Panc1 (cell line): ENCODE data around the gene PRAMEF5.
"Not testable (repeated sequence)": the region's sequence is repeated elsewhere in the genome, so short reads cannot be mapped to it uniquely, and the experiment has no call there.

Experiments
- POLR2AphosphoS5 ChIP-seq: IDR thresholded peaks from 2 replicates; pipeline ENCODE4 v1.6.1; 2012; ENCODE audit warnings: mild to moderate bottlenecking, low read depth, low read length, moderate library complexity
- SIN3A ChIP-seq: IDR thresholded peaks from 2 replicates; pipeline ENCODE4 v1.6.1; 2012; ENCODE audit warnings: low read depth, mild to moderate bottlenecking, low read length, moderate library complexity, borderline replicate concordance; ENCODE audit not compliant: insufficient read depth
- TF ChIP-seq, protein P1 (sequence below): fragments of 450-650 bp; IDR thresholded peaks from 2 replicates; pipeline ENCODE4 v1.5.1; 2017; ENCODE audit warnings: mild to moderate bottlenecking
- TF ChIP-seq, protein P2 (sequence below), 2 experiments: IDR thresholded peaks; 2 replicates each; pipeline ENCODE4 v1.6.1; 2011 to 2012; ENCODE audit warnings: low read depth in 2 of 2, control low read depth in 1 of 2, low read length in 1 of 2, mild to moderate bottlenecking in 1 of 2, moderate library complexity in 1 of 2; ENCODE audit not compliant: insufficient read depth in 1 of 2

- TF ChIP-seq, protein P1, sequence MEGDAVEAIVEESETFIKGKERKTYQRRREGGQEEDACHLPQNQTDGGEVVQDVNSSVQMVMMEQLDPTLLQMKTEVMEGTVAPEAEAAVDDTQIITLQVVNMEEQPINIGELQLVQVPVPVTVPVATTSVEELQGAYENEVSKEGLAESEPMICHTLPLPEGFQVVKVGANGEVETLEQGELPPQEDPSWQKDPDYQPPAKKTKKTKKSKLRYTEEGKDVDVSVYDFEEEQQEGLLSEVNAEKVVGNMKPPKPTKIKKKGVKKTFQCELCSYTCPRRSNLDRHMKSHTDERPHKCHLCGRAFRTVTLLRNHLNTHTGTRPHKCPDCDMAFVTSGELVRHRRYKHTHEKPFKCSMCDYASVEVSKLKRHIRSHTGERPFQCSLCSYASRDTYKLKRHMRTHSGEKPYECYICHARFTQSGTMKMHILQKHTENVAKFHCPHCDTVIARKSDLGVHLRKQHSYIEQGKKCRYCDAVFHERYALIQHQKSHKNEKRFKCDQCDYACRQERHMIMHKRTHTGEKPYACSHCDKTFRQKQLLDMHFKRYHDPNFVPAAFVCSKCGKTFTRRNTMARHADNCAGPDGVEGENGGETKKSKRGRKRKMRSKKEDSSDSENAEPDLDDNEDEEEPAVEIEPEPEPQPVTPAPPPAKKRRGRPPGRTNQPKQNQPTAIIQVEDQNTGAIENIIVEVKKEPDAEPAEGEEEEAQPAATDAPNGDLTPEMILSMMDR: not testable (repeated sequence)
- TF ChIP-seq POLR2AphosphoS5, SIN3A: not testable (repeated sequence)
- TF ChIP-seq, protein P2, sequence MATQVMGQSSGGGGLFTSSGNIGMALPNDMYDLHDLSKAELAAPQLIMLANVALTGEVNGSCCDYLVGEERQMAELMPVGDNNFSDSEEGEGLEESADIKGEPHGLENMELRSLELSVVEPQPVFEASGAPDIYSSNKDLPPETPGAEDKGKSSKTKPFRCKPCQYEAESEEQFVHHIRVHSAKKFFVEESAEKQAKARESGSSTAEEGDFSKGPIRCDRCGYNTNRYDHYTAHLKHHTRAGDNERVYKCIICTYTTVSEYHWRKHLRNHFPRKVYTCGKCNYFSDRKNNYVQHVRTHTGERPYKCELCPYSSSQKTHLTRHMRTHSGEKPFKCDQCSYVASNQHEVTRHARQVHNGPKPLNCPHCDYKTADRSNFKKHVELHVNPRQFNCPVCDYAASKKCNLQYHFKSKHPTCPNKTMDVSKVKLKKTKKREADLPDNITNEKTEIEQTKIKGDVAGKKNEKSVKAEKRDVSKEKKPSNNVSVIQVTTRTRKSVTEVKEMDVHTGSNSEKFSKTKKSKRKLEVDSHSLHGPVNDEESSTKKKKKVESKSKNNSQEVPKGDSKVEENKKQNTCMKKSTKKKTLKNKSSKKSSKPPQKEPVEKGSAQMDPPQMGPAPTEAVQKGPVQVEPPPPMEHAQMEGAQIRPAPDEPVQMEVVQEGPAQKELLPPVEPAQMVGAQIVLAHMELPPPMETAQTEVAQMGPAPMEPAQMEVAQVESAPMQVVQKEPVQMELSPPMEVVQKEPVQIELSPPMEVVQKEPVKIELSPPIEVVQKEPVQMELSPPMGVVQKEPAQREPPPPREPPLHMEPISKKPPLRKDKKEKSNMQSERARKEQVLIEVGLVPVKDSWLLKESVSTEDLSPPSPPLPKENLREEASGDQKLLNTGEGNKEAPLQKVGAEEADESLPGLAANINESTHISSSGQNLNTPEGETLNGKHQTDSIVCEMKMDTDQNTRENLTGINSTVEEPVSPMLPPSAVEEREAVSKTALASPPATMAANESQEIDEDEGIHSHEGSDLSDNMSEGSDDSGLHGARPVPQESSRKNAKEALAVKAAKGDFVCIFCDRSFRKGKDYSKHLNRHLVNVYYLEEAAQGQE (IDR thresholded peaks at IDR 0.05; ENCODE audit: insufficient read depth in 1 of 2, low read depth in 2 of 2, low read length in 1 of 2): not testable (repeated sequence)
Observed at GRCh38 chr1:13243536-13244263, 10.3 kb upstream of the PRAMEF5 start.
